ENCODE results near the gene KIF12. TPM values are rescaled to one million over a fixed set of nuclear protein-coding genes. Genes with fewer than 3 reads are reported as not detected.
A peak's percentile ranks its signal among the peaks of the same experiment; 100 is the strongest.

KIF12 gene
- total and polyA plus RNA-seq, 4 donors: 0.47 to 6.7 (median 4.8) TPM

DNA sequence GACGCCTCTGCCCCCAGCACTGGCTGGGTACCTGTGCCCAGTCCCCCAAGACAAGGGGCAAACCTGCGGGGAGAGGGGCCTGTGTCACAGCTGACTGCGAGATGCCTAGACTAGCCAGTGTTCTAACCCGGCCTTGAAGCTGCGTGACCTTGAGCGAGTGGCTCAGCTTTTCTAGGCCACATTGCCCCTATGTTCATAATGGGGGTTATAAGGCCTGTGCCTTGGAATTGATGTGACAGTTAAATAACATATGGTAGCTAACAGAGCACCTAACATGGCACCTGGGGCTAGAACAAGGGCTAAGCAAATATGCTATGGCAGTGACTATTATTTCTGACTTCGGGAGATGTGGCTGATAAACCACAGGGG lies 33.4 kb upstream of the KIF12 start:
- TF ChIP-seq, protein P1, sequence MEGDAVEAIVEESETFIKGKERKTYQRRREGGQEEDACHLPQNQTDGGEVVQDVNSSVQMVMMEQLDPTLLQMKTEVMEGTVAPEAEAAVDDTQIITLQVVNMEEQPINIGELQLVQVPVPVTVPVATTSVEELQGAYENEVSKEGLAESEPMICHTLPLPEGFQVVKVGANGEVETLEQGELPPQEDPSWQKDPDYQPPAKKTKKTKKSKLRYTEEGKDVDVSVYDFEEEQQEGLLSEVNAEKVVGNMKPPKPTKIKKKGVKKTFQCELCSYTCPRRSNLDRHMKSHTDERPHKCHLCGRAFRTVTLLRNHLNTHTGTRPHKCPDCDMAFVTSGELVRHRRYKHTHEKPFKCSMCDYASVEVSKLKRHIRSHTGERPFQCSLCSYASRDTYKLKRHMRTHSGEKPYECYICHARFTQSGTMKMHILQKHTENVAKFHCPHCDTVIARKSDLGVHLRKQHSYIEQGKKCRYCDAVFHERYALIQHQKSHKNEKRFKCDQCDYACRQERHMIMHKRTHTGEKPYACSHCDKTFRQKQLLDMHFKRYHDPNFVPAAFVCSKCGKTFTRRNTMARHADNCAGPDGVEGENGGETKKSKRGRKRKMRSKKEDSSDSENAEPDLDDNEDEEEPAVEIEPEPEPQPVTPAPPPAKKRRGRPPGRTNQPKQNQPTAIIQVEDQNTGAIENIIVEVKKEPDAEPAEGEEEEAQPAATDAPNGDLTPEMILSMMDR (IDR thresholded peaks at IDR 0.05; ENCODE audit: control extremely low read depth, extremely low read depth): no peak
- Histone ChIP-seq H3K9ac (ENCODE audit: insufficient read depth in 1 of 2, low read length in 2 of 2) (no peak overlapping the region), H3K36me3 (ENCODE audit: control insufficient read depth in 4 of 4, insufficient read depth in 4 of 4, low read length in 4 of 4) (no peaks in the 10 kb centered on the region), H3K4me1 (ENCODE audit: control insufficient read depth in 5 of 5, insufficient read depth in 5 of 5, low read length in 5 of 5) (peaks cover 0 to 22% (median 4%) of the 10 kb centered on the region in 5 donors), H3K9me3 (ENCODE audit: control insufficient read depth in 4 of 4, insufficient read depth in 3 of 4, low read length in 3 of 4) (peaks cover 0 to 5% (median under 1%) of the 10 kb centered on the region in 4 donors), H3K27me3 (ENCODE audit: control insufficient read depth in 3 of 3, insufficient read depth in 3 of 3, low read length in 2 of 3) (no peaks in the 10 kb centered on the region), H3K4me3 (no peak overlapping the region), H3K27ac (ENCODE audit: low read depth in 1 of 2, low read length in 1 of 2) (no peak overlapping the region)
- 92 to 94% methylated on average over 7 of the region's 7 CpGs for WGBS, 2 donors
- DNase-seq: no peak
- no peak for ATAC-seq (ENCODE audit: insufficient read depth, low FRiP score)

DNA sequence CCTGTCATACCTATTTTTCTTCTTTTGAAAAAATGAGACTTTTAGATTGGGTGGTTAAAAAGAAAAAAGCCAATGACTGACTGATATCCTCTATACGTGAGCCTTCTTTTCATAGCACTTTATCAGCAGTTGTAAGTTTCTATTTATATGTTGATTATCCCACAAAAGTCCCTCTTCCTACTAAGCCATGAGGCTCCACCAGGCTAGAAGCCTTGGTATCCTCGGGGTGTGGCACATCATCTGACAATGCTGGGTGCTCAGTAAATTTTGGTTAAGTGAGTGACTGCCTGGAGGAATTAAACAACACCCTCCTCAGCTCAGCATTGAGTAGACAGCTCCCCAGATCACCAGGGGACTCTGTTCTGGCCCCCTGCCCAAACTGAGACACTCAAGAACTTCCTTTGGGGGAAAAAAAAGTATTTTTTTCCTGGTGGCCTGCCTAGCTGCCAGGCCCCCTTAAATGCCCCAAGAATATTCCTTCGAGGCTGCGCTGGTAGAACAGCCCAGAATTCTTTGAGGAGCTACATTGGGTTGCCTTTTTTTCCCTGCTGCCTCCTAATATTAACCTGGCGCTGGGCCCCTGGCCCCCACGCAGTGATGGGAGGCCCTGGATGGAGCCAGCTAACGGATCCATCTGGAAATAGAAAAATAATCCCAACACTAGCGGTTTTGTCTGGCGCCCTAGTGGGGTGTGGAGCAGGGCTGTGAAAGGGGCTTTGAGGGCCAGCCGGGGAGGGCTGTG lies 32.9 kb upstream of the KIF12 start:
- Histone ChIP-seq H3K27ac (ENCODE audit: low read depth in 1 of 2, low read length in 1 of 2) (no peak overlapping the region), H3K9ac (ENCODE audit: insufficient read depth in 1 of 2, low read length in 2 of 2) (no peak overlapping the region), H3K27me3 (ENCODE audit: control insufficient read depth in 3 of 3, insufficient read depth in 3 of 3, low read length in 2 of 3) (no peaks in the 10 kb centered on the region), H3K9me3 (ENCODE audit: control insufficient read depth in 4 of 4, insufficient read depth in 3 of 4, low read length in 3 of 4) (peaks cover 0 to 10% (median 1%) of the 10 kb centered on the region in 4 donors), H3K4me1 (ENCODE audit: control insufficient read depth in 5 of 5, insufficient read depth in 5 of 5, low read length in 5 of 5) (peaks cover 0 to 22% (median 4%) of the 10 kb centered on the region in 5 donors), H3K36me3 (ENCODE audit: control insufficient read depth in 4 of 4, insufficient read depth in 4 of 4, low read length in 4 of 4) (no peaks in the 10 kb centered on the region), H3K4me3 (no peak overlapping the region)
- 81 to 82% methylated on average over 10 of the region's 10 CpGs for WGBS, 2 donors
- no peak for ATAC-seq (ENCODE audit: insufficient read depth, low FRiP score)
- peak in 2 of 3 donors; percentile 53 to 65 for DNase-seq
- TF ChIP-seq, protein P1 (IDR thresholded peaks at IDR 0.05; ENCODE audit: control extremely low read depth, extremely low read depth): no peak

DNA sequence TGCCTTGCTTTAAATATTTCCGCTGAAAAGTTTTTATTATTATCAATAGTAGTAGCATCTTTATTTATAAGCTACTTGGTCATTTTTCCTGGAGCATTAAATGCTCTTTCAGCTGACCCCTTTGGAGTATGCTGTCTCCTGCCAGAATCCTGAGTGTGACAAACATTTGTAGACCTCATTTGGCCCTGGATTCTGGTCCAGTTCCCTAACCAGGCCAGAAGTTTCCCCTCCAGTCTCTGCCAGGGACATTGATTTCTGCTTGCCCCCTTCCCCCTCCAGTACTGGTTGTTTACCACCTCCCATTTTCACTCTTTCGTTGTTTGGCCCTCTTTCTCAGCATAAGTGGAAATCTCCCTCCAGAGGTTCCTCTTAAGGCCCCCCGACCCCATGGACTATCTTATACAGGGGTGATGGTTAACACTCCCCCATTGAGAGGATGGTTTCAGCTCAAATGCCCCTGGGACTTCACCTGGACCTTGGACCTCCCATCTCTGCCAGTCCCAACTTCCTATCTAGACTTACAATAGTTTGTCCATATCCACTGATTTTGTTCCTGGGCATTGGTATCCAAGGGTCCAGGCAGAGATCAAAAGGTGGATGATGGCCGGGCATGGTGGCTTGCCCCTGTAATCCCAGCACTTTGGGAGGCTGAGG lies 31.7 kb upstream of the KIF12 start:
- H3K27me3 ChIP-seq (ENCODE audit: control insufficient read depth in 3 of 3, insufficient read depth in 3 of 3, low read length in 2 of 3): no peaks in the 10 kb centered on the region
- TF ChIP-seq, protein P1 (IDR thresholded peaks at IDR 0.05; ENCODE audit: control extremely low read depth, extremely low read depth): no peak
- H3K9me3 ChIP-seq (ENCODE audit: control insufficient read depth in 4 of 4, insufficient read depth in 3 of 4, low read length in 3 of 4): peaks cover 0 to 10% (median 1%) of the 10 kb centered on the region in 4 donors
- peak in 1 of 3 donors; percentile 80 for DNase-seq
- WGBS, 2 donors: 82 to 88% methylated on average over 4 of the region's 4 CpGs
- H3K9ac ChIP-seq (ENCODE audit: insufficient read depth in 1 of 2, low read length in 2 of 2): no peak overlapping the region
- no peak overlapping the region for H3K27ac ChIP-seq (ENCODE audit: low read depth in 1 of 2, low read length in 1 of 2)
- no peak overlapping the region for H3K4me3 ChIP-seq
- ATAC-seq (ENCODE audit: insufficient read depth, low FRiP score): no peak
- no peaks in the 10 kb centered on the region for H3K36me3 ChIP-seq (ENCODE audit: control insufficient read depth in 4 of 4, insufficient read depth in 4 of 4, low read length in 4 of 4)
- peaks cover 0 to 22% (median 4%) of the 10 kb centered on the region in 5 donors for H3K4me1 ChIP-seq (ENCODE audit: control insufficient read depth in 5 of 5, insufficient read depth in 5 of 5, low read length in 5 of 5)
